ENCODE data around the gene BAAT.
"Not testable (repeated sequence)": the region's sequence is repeated elsewhere in the genome, so short reads cannot be mapped to it uniquely, and the experiment has no call there.

BAAT gene

GRCh38 chr9:101384873-101385536 lies at the start of gene BAAT:
Gene BAAT, minus strand, starts transcription at chr9:101385006. Its CDS starts 13,602 bp downstream, at chr9:101371404.
- DNase-seq, result not testable (repeated sequence)

DNA sequence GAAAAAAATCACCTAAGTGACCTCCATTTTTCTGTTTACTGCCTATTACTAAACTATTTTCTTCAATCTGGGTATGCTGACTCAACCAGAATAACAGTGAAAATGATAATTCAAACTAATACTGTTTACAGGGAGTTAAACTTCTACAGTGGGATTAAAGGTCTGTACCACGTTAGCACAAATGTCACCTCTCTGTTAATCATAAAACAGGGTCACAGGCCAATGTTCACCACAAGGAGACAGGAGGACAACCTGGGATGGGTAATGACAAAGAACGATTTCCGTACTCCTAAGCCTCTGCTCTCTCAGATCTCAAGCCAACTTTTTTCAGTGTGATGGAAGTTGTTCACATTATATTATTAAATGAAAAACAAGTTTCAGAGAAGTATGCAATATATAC lies 48.4 kb upstream of the BAAT start:
- DNase-seq, result no peak

DNA sequence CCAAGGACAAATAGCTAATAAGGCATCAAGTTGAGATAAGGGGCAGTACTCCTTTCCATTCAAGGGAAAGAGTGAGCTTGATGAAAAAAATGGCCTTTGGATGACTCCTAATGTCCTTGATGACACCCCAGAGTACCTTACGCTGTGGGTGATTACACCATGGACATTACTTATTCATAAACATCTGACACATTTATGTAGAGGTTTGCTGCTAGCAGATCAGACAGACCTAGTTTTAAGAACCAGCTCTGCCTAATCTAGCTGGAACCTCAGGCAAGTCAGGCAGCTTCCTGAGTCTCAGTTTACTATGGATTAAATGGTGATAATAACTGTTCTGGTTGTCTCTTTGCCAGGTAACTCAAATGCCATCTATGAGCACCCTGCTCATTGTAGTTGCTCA lies 47.9 kb upstream of the BAAT start:
- DNase-seq, result no peak

DNA sequence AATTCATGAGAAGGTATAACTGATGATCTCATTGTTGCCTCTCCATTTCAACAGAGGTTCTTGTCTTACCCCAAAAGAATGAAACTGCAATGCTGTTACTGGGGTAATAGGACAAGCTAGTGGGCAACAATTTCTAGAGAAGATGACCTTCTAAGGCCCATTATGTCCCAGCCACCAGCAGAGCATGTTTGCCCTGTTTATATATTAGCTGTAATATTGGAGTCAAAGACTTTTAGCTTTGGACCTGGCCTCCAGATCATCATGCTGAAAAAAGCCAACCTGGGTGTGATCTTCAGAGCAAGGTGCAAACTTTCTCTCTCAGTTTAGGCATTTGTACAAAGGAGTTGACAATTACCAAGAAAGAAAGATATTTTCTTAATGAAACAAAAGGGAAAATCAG lies 47.4 kb upstream of the BAAT start:
- DNase-seq, result no peak

GRCh38 chr9:101429736-101430135 lies 44.9 kb upstream of the BAAT start:
- no peak for DNase-seq

- no peak for DNase-seq
These were observed 44.1 kb upstream of the BAAT start for GRCh38 chr9:101428909-101429308.

GRCh38 chr9:101427957-101428655 lies 43.3 kb upstream of the BAAT start:
- no peak for DNase-seq

- DNase-seq, result no peak
These were observed 42.6 kb upstream of the BAAT start for GRCh38 chr9:101427358-101427757.

DNA sequence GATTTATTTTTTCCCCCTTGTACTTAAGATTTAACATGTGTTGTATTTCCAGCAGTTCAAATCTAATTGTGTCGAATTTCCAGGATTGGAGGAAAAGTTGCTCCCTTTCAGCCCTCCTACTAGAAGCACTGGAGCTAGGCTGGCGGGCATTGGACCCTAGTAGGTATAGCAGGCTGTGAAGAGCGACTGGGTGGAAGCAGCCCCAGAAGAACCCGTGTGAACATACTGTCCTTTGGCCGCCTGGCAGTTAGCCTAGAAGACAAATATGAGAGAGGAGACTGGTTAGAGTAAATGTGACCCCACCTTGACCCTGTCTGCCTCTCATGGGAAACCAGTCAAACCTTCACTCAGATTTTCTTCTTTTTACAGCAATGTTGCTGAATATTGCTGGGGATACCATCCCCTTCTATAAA lies 36.9 kb upstream of the BAAT start:
- DNase-seq, result no peak

DNA sequence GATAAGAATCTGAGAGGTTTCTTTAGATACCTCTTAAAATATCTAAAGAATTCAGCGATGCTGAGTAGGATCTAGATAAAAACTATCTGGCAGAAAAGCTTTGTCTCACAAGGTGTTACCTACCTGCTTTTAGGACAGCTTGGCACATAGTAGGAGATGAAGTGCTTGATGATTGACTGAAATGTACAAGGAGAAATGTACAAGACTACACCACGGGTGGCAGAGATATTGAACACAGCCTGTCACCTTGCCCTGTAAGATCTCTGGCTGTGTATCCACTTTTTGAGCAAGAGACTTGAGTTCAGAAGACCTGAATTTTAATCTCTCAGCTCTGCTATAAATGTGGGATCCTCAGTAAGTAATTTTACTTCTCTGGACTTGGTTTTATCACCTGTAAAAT lies 35.1 kb upstream of the BAAT start:
- DNase-seq, result no peak

DNA sequence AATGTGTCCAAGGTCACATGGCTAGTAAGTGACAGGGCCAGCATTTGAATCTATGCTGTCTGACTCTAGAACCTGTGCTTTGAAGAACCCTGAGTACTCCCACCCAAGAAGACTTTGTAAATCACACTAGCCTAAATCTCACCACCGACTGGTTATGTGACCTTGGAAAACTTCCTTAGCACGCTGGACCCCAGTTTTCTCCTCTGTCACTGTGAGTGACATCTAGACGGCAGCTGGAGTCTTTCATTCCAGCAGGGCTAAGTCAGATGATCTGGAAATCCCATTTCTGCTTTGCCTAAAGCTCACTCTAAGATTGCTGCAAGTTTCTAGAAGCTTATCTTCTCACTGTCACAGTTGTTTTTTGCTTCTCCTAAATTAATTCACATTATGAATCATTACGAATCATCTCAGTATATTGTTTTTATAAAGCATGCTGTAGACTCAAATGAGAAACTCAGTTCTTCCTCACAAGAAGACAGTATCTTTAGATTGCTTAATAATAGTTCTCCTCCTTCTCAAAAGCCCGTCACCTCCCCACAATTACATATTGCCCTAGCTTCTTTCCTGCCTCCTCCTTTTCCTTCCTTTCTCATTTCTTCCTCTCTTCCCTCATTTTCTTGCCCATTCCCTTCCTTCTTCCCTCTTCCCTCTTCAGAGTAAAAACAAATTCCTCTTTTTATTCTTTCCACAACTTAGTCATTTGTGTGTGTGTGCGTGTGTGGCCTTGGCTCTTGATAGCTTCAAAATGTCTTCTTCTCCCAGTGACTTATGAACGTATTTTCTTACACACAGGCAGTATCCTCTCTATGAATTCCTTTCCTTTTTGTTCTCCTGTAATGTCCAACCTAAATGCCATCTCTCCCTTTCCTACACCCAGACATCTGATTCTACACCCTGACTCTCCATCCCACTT lies 34.0 kb upstream of the BAAT start:
- no peak for DNase-seq

- no peak for DNase-seq
These were observed 33.2 kb upstream of the BAAT start for GRCh38 chr9:101417977-101418376.

DNA sequence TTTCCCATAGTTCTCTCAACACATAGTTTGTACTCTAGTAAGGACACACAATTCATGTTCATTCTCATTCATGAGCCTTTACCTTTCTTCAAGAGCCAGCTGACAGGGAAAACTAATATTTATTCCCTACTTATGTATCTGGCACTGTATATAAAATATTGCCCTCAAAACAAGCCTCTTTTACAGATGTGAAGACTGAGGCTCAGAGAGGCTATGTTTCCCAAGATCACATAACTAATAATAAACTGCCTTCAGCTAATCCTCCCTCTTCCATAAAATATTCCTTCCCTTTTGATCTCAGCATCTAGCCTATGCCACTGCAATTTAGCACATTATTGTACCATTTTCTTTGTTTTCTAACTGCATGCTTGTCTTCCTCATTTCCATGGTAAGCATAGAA lies 32.6 kb upstream of the BAAT start:
- DNase-seq, result no peak

DNA sequence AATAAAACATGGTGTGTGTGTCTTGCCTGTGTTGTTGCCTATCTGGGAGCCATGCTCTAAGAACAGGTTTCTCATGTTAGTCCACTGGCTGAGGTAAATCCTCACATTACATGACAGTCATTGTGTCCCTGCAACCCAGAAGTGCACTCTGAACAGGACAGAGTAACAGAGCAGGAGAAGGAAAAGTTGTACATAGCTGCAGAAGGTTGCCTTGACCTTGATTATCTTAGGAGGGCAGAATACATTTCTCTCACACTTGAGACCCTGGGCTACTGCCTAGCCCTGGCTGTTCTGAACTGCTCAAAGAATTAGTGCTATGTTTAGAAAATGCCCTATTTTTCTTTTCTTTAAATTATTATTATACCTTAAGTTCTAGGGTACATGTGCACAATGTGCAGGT lies 30.8 kb upstream of the BAAT start:
- no peak for DNase-seq

- DNase-seq, result no peak
These were observed 30.0 kb upstream of the BAAT start for GRCh38 chr9:101414839-101415238.

DNA sequence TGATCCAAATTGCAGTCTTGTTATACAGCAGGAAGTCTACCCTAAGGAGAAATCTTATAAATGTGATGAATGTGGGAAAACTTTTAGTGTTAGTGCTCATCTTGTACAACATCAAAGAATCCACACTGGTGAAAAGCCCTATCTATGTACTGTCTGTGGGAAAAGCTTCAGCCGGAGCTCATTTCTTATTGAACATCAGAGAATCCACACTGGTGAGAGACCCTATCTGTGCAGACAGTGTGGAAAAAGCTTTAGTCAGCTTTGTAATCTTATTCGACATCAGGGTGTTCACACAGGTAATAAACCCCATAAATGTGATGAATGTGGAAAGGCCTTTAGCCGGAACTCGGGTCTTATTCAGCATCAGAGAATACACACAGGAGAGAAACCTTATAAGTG lies 24.3 kb upstream of the BAAT start:
- DNase-seq, result no peak

DNA sequence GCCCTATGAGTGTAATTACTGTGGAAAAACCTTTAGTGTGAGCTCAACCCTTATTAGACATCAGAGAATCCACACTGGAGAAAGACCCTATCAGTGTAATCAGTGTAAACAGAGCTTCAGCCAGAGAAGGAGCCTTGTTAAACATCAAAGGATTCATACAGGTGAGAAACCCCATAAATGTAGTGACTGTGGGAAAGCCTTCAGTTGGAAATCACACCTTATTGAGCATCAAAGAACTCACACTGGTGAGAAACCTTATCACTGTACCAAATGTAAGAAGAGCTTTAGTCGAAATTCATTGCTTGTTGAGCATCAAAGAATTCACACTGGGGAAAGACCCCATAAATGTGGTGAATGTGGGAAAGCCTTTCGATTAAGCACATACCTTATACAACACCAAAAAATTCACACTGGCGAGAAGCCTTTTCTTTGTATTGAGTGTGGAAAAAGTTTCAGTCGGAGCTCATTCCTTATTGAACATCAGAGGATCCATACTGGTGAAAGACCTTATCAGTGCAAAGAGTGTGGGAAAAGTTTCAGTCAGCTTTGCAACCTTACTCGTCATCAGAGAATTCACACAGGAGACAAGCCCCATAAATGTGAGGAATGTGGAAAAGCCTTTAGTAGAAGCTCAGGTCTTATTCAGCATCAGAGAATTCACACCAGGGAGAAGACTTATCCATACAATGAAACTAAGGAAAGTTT lies 23.7 kb upstream of the BAAT start:
- no peak for DNase-seq

DNA sequence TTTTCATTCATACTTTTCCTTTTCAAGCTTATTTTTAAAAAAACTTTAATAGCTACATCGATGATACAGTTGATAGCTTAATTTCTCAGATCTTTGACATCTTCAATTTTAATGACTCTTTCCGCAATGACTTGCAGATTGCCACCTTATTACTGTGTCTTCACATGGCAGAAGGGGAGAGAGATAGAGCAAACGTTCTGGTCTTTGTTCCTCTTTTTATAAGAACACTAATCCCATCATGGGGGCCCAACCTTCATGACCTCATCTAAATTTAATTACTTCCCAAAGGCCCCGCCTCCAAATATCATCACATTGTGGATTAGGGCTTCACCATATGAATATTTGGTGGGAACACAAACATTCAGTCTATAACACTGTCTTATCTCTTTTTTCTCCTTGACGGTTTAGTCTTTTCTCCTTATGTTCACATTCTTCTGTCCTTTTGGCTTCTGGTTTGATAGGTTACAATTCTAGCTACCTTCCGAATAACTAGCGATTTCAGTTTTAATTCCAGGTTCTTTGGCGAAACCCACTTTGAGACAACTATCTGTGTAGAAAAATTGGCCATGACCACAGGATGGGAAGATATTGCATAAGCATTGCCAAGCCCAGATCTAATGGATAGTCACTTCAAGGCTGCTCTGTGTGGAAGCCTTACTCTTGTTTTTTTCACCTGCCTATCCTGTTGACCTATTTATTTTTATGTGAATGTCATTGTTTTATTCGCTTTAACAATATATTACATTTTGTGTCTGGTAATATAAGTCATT lies 18.9 kb upstream of the BAAT start:
- no peak for DNase-seq

DNA sequence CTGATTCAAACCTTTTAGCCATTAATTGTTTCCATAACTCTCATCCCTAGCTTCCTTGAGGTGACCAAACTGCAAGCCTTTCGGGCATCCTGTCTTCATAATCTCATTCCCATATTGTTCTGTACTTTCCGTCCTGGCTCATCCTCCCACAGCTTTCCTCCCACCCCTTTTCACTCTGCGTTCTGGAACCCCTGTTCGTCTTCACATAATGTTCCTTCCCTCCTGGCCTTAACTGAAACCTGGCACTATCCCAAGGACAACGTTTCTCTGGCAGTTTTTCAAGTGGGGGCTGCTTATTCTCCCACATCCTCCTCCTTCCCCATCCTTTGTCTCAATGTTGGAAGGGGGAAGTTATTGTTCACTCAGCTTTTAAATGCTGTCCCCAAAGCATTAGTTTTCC lies 15.3 kb upstream of the BAAT start:
- peak in 6 of 56 donors; percentile 7 to 49 (median 23) for DNase-seq

GRCh38 chr9:101399643-101399970 lies 14.8 kb upstream of the BAAT start:
- no peak for DNase-seq
